Subcutaneous adipose tissue (tissue), 4 donors: ENCODE measurements around the gene BTBD7. TPM values are rescaled to one million over a fixed set of nuclear protein-coding genes. Genes with fewer than 3 reads are reported as not detected.

Experiments
- CTCF ChIP-seq: fragments of 450-650 bp; IDR thresholded peaks from one replicate; pipeline ENCODE4 v1.5.1; 2016; ENCODE audit warnings: low read depth, mild to moderate bottlenecking, control low read depth, antibody characterized with exemption, moderate library complexity
- total RNA-seq, 4 donors: library from RNA; depleted of rRNA; stranded (reverse); fragments of >200 nt; gene quantifications; one replicate each; pipeline ENCODE4 v1.1.0, GENCODE V29; 2016

Gene BTBD7
- total RNA-seq, 4 donors from 2014 or later = 20.1 to 37.0 (median 23.7) TPM

GRCh38 chr14:93266127-93266526, 66.7 kb downstream of the BTBD7 start:
- no peak for TF ChIP-seq CTCF

- no peak for TF ChIP-seq CTCF
These were observed 69.4 kb downstream of the BTBD7 start for GRCh38 chr14:93263416-93263815.

- no peak for TF ChIP-seq CTCF
These were observed 70.4 kb downstream of the BTBD7 start for GRCh38 chr14:93262446-93262845.

- no peak for TF ChIP-seq CTCF
These were observed 83.6 kb downstream of the BTBD7 start for GRCh38 chr14:93249128-93249831.

- no peak for TF ChIP-seq CTCF
These were observed 86.3 kb downstream of the BTBD7 start for GRCh38 chr14:93246534-93246933.

GRCh38 chr14:93245764-93246420, 86.9 kb downstream of the BTBD7 start:
- TF ChIP-seq CTCF = no peak

- no peak for TF ChIP-seq CTCF
These were observed 92.2 kb downstream of the BTBD7 start for GRCh38 chr14:93240678-93241000.
